ENCODE measurements around the gene HBA1.
"Not testable (repeated sequence)": the region's sequence is repeated elsewhere in the genome, so short reads cannot be mapped to it uniquely, and the experiment has no call there.

HBA1 gene

DNA sequence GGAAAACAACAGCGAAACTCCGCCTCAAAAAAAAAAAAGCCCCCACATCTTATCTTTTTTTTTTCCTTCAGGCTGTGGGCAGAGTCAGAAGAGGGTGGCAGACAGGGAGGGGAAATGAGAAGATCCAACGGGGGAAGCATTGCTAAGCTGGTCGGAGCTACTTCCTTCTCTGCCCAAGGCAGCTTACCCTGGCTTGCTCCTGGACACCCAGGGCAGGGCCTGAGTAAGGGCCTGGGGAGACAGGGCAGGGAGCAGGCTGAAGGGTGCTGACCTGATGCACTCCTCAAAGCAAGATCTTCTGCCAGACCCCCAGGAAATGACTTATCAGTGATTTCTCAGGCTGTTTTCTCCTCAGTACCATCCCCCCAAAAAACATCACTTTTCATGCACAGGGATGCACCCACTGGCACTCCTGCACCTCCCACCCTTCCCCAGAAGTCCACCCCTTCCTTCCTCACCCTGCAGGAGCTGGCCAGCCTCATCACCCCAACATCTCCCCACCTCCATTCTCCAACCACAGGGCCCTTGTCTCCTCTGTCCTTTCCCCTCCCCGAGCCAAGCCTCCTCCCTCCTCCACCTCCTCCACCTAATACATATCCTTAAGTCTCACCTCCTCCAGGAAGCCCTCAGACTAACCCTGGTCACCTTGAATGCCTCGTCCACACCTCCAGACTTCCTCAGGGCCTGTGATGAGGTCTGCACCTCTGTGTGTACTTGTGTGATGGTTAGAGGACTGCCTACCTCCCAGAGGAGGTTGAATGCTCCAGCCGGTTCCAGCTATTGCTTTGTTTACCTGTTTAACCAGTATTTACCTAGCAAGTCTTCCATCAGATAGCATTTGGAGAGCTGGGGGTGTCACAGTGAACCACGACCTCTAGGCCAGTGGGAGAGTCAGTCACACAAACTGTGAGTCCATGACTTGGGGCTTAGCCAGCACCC is 1.2 kb upstream of the HBA1 start:
- no peak overlapping the region for H2AK5ac ChIP-seq (ENCODE audit: low read length)

DNA sequence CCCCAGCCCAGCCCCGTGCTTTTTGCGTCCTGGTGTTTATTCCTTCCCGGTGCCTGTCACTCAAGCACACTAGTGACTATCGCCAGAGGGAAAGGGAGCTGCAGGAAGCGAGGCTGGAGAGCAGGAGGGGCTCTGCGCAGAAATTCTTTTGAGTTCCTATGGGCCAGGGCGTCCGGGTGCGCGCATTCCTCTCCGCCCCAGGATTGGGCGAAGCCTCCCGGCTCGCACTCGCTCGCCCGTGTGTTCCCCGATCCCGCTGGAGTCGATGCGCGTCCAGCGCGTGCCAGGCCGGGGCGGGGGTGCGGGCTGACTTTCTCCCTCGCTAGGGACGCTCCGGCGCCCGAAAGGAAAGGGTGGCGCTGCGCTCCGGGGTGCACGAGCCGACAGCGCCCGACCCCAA is 474 bp upstream of the HBA1 start:
- not testable (repeated sequence) for H3K4me2 ChIP-seq (ENCODE audit: low read length); H3K79me1 ChIP-seq (ENCODE audit: low read length); DNase-seq; H3K4me3 ChIP-seq (ENCODE audit: low read length); H3K4me1 ChIP-seq (ENCODE audit: control insufficient read depth, low read depth, low read length); H3K9ac ChIP-seq (ENCODE audit: low read length); H3K27ac ChIP-seq (ENCODE audit: low read depth, low read length); H2BK15ac ChIP-seq (replicated peaks; ENCODE audit: low read depth); H2BK120ac ChIP-seq (ENCODE audit: low read depth, low read length); H4K8ac ChIP-seq (ENCODE audit: low read depth, low read length); H3K79me2 ChIP-seq (ENCODE audit: control insufficient read depth, insufficient read depth, low read length); H3K4ac ChIP-seq (ENCODE audit: low read depth, low read length); H3K18ac ChIP-seq (ENCODE audit: low read length); H3K23ac ChIP-seq (ENCODE audit: low read length); H3K56ac ChIP-seq (ENCODE audit: low read length); H2BK5ac ChIP-seq (ENCODE audit: low read length); H4K5ac ChIP-seq (ENCODE audit: low read length); H3K36me3 ChIP-seq (ENCODE audit: control insufficient read depth, insufficient read depth, low read length); H2AK5ac ChIP-seq (ENCODE audit: low read length)
- no CpG with 5 or more reads among the region's 39 CpGs for WGBS (ENCODE audit: extremely low coverage, insufficient coverage, low lambda C conversion rate)
- peaks cover 36% of the 10 kb centered on the region for H3K27me3 ChIP-seq (ENCODE audit: insufficient read depth, low read length, poor library complexity)

More for the DNA sequence above, 1.2 kb upstream of the HBA1 start:
- Histone ChIP-seq H2BK120ac (ENCODE audit: low read depth, low read length) (no peak overlapping the region), H3K79me1 (ENCODE audit: low read length) (no peaks in the 10 kb centered on the region), H2BK5ac (ENCODE audit: low read length) (no peak overlapping the region), H3K9ac (ENCODE audit: low read length) (no peak overlapping the region), H3K27me3 (ENCODE audit: insufficient read depth, low read length, poor library complexity) (peaks cover 38% of the 10 kb centered on the region), H3K56ac (ENCODE audit: low read length) (no peak overlapping the region), H3K4me2 (ENCODE audit: low read length) (no peak overlapping the region), H3K27ac (ENCODE audit: low read depth, low read length) (no peak overlapping the region), H3K79me2 (ENCODE audit: control insufficient read depth, insufficient read depth, low read length) (no peaks in the 10 kb centered on the region), H3K4me1 (ENCODE audit: control insufficient read depth, low read depth, low read length) (no peaks in the 10 kb centered on the region), H3K4me3 (ENCODE audit: low read length) (no peak overlapping the region), H3K36me3 (ENCODE audit: control insufficient read depth, insufficient read depth, low read length) (no peaks in the 10 kb centered on the region), H2BK15ac (replicated peaks; ENCODE audit: low read depth) (no peak overlapping the region), H3K4ac (ENCODE audit: low read depth, low read length) (no peak overlapping the region), H3K18ac (ENCODE audit: low read length) (no peak overlapping the region), H4K5ac (ENCODE audit: low read length) (no peak overlapping the region), H3K23ac (ENCODE audit: low read length) (no peak overlapping the region), H4K8ac (ENCODE audit: low read depth, low read length) (no peak overlapping the region)
- DNase-seq = no peak
- no CpG with 5 or more reads among the region's 8 CpGs for WGBS (ENCODE audit: extremely low coverage, insufficient coverage, low lambda C conversion rate)

DNA sequence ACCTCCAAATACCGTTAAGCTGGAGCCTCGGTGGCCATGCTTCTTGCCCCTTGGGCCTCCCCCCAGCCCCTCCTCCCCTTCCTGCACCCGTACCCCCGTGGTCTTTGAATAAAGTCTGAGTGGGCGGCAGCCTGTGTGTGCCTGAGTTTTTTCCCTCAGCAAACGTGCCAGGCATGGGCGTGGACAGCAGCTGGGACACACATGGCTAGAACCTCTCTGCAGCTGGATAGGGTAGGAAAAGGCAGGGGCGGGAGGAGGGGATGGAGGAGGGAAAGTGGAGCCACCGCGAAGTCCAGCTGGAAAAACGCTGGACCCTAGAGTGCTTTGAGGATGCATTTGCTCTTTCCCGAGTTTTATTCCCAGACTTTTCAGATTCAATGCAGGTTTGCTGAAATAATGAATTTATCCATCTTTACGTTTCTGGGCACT is 928 bp downstream of the HBA1 start:
- Histone ChIP-seq H3K18ac (ENCODE audit: low read length) (no peak overlapping the region), H3K27ac (ENCODE audit: low read depth, low read length) (no peak overlapping the region), H3K4me2 (ENCODE audit: low read length) (no peak overlapping the region), H4K8ac (ENCODE audit: low read depth, low read length) (no peak overlapping the region), H4K5ac (ENCODE audit: low read length) (no peak overlapping the region), H3K56ac (ENCODE audit: low read length) (no peak overlapping the region), H2BK120ac (ENCODE audit: low read depth, low read length) (no peak overlapping the region), H3K9ac (ENCODE audit: low read length) (no peak overlapping the region), H2BK5ac (ENCODE audit: low read length) (no peak overlapping the region), H3K27me3 (ENCODE audit: insufficient read depth, low read length, poor library complexity) (peaks cover 30% of the 10 kb centered on the region), H2BK15ac (replicated peaks; ENCODE audit: low read depth) (no peak overlapping the region), H3K4ac (ENCODE audit: low read depth, low read length) (no peak overlapping the region), H3K79me2 (ENCODE audit: control insufficient read depth, insufficient read depth, low read length) (no peaks in the 10 kb centered on the region), H3K79me1 (ENCODE audit: low read length) (no peaks in the 10 kb centered on the region), H3K4me1 (ENCODE audit: control insufficient read depth, low read depth, low read length) (no peaks in the 10 kb centered on the region), H3K36me3 (ENCODE audit: control insufficient read depth, insufficient read depth, low read length) (no peaks in the 10 kb centered on the region), H3K23ac (ENCODE audit: low read length) (no peak overlapping the region), H3K4me3 (ENCODE audit: low read length) (no peak overlapping the region), H2AK5ac (ENCODE audit: low read length) (no peak overlapping the region)
- no CpG with 5 or more reads among the region's 13 CpGs for whole genome bisulfite sequencing (ENCODE audit: extremely low coverage, insufficient coverage, low lambda C conversion rate)
- DNase-seq = no peak

DNA sequence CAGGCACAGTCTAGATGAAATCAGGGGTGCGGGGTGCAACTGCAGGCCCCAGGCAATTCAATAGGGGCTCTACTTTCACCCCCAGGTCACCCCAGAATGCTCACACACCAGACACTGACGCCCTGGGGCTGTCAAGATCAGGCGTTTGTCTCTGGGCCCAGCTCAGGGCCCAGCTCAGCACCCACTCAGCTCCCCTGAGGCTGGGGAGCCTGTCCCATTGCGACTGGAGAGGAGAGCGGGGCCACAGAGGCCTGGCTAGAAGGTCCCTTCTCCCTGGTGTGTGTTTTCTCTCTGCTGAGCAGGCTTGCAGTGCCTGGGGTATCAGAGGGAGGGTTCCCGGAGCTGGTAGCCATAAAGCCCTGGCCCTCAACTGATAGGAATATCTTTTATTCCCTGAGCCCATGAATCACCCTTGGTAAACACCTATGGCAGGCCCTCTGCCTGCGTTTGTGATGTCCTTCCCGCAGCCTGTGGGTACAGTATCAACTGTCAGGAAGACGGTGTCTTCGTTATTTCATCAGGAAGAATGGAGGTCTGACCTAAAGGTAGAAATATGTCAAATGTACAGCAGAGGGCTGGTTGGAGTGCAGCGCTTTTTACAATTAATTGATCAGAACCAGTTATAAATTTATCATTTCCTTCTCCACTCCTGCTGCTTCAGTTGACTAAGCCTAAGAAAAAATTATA is 1.6 kb downstream of the HBA1 start:
- DNase-seq = no peak

DNA sequence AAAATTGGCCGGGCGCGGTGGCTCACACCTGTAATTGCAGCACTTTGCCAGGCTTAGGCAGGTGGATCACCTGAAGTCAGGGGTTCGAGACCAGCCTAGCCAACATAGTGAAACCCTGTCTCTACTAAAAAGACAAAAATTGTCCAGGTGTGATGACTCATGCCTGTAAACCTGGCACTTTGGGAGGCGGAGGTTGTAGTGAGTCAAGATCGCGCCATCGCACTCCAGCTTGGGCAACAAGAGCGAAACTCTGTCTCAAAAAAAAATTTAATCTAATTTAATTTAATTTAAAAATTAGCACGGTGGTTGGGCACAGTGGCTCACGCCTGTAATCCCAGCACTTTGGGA is 2.2 kb downstream of the HBA1 start:
- no peak overlapping the region for H3K9ac ChIP-seq (ENCODE audit: low read length)

More for the DNA sequence above, 1.6 kb downstream of the HBA1 start:
- Histone ChIP-seq H3K79me2 (ENCODE audit: control insufficient read depth, insufficient read depth, low read length) (no peaks in the 10 kb centered on the region), H3K27ac (ENCODE audit: low read depth, low read length) (no peak overlapping the region), H3K4ac (ENCODE audit: low read depth, low read length) (no peak overlapping the region), H3K18ac (ENCODE audit: low read length) (no peak overlapping the region), H4K5ac (ENCODE audit: low read length) (no peak overlapping the region), H3K9ac (ENCODE audit: low read length) (no peak overlapping the region), H3K4me2 (ENCODE audit: low read length) (no peak overlapping the region), H3K4me3 (ENCODE audit: low read length) (no peak overlapping the region), H3K23ac (ENCODE audit: low read length) (no peak overlapping the region), H2BK15ac (replicated peaks; ENCODE audit: low read depth) (no peak overlapping the region), H3K56ac (ENCODE audit: low read length) (no peak overlapping the region), H2BK5ac (ENCODE audit: low read length) (no peak overlapping the region), H3K4me1 (ENCODE audit: control insufficient read depth, low read depth, low read length) (no peaks in the 10 kb centered on the region), H3K79me1 (ENCODE audit: low read length) (no peaks in the 10 kb centered on the region), H4K8ac (ENCODE audit: low read depth, low read length) (no peak overlapping the region), H3K36me3 (ENCODE audit: control insufficient read depth, insufficient read depth, low read length) (no peaks in the 10 kb centered on the region), H2AK5ac (ENCODE audit: low read length) (no peak overlapping the region), H2BK120ac (ENCODE audit: low read depth, low read length) (no peak overlapping the region), H3K27me3 (ENCODE audit: insufficient read depth, low read length, poor library complexity) (peaks cover 30% of the 10 kb centered on the region)
- no CpG with 5 or more reads among the region's 11 CpGs for whole genome bisulfite sequencing (ENCODE audit: extremely low coverage, insufficient coverage, low lambda C conversion rate)

More for the DNA sequence above, 2.2 kb downstream of the HBA1 start:
- Histone ChIP-seq H3K4me1 (ENCODE audit: control insufficient read depth, low read depth, low read length) (no peaks in the 10 kb centered on the region), H3K18ac (ENCODE audit: low read length) (no peak overlapping the region), H2BK5ac (ENCODE audit: low read length) (no peak overlapping the region), H3K27ac (ENCODE audit: low read depth, low read length) (no peak overlapping the region), H3K56ac (ENCODE audit: low read length) (no peak overlapping the region), H4K8ac (ENCODE audit: low read depth, low read length) (no peak overlapping the region), H4K5ac (ENCODE audit: low read length) (no peak overlapping the region), H3K79me2 (ENCODE audit: control insufficient read depth, insufficient read depth, low read length) (no peaks in the 10 kb centered on the region), H2BK15ac (replicated peaks; ENCODE audit: low read depth) (no peak overlapping the region), H2BK120ac (ENCODE audit: low read depth, low read length) (no peak overlapping the region), H3K4ac (ENCODE audit: low read depth, low read length) (no peak overlapping the region), H3K27me3 (ENCODE audit: insufficient read depth, low read length, poor library complexity) (peaks cover 30% of the 10 kb centered on the region), H3K4me3 (ENCODE audit: low read length) (no peak overlapping the region), H3K23ac (ENCODE audit: low read length) (no peak overlapping the region), H2AK5ac (ENCODE audit: low read length) (no peak overlapping the region), H3K36me3 (ENCODE audit: control insufficient read depth, insufficient read depth, low read length) (no peaks in the 10 kb centered on the region), H3K4me2 (ENCODE audit: low read length) (no peak overlapping the region), H3K79me1 (ENCODE audit: low read length) (no peaks in the 10 kb centered on the region)
- DNase-seq = no peak
- no CpG with 5 or more reads among the region's 11 CpGs for WGBS (ENCODE audit: extremely low coverage, insufficient coverage, low lambda C conversion rate)

Data from mesendoderm (in vitro differentiated cells).